K562 (cell line): ENCODE data around the gene PDIA5. TPM values are rescaled to one million over a fixed set of nuclear protein-coding genes. Genes with fewer than 3 reads are reported as not detected.

Experiments
- AFF1 ChIP-seq, 2 experiments: fragments of 450-650 bp; IDR thresholded peaks; 2 replicates each; pipeline ENCODE4 v1.6.1; 2018; ENCODE audit warnings: mild to moderate bottlenecking in 2 of 2, low read depth in 1 of 2; ENCODE audit not compliant: partially characterized antibody in 2 of 2
- IFI16 ChIP-seq: fragments of 250-450 bp; sonication (Bioruptor Pico); IDR thresholded peaks from 2 replicates; pipeline ENCODE4 v2.1.2; 2022; ENCODE audit warnings: mild to moderate bottlenecking, inconsistent platforms
- MGA ChIP-seq: fragments of 450-650 bp; IDR thresholded peaks from 2 replicates; pipeline ENCODE4 v1.6.1; 2016; ENCODE audit warnings: mild to moderate bottlenecking, moderate library complexity
- RB1 ChIP-seq: fragments of 450-650 bp; IDR thresholded peaks from 2 replicates; pipeline ENCODE4 v1.6.1; 2017; ENCODE audit warnings: low read depth, mild to moderate bottlenecking
- TRIM24 ChIP-seq, 2 experiments: fragments of 450-650 bp; IDR thresholded peaks; 2 replicates each; pipeline ENCODE4 v1.6.1; 2016
- polyA plus RNA-seq, 8 experiments: library from polyadenylated mRNA; depleted of rRNA in 4 of 8; stranded (reverse) in 5 of 8; unstranded in 3 of 8; fragments of >200 nt; fragmentation: Nextera tagmentation in 2 of 8; fragmentation: Illumina TruSeq in 1 of 8; extraction: Ambion mirVana in 2 of 8; extraction: Trizol in 1 of 8; gene quantifications; 2 replicates each; pipeline versions ENCODE4 v1.2.1 to v1.2.3, GENCODE V29; 2011 to 2014; ENCODE audit warnings: inconsistent platforms in 1 of 8, missing spikeins in 1 of 8
- total RNA-seq, 7 experiments: library from RNA; depleted of rRNA in 6 of 7; stranded (reverse); fragments of >200 nt in 6 of 7; fragmentation: Illumina TruSeq in 2 of 7; extraction: Trizol in 2 of 7; gene quantifications; 2 replicates each; pipeline versions ENCODE4 v1.2.1 to v1.2.3, GENCODE V29; 2011 to 2021; ENCODE audit warnings: low replicate concordance in 1 of 7

The PDIA5 gene
- total and polyA plus RNA-seq, 9 of the 15 experiments (the other 6 are each of a cell fraction or from before 2014, with no cell fraction given): 3.4 to 31.8 (median 19.6) TPM

DNA sequence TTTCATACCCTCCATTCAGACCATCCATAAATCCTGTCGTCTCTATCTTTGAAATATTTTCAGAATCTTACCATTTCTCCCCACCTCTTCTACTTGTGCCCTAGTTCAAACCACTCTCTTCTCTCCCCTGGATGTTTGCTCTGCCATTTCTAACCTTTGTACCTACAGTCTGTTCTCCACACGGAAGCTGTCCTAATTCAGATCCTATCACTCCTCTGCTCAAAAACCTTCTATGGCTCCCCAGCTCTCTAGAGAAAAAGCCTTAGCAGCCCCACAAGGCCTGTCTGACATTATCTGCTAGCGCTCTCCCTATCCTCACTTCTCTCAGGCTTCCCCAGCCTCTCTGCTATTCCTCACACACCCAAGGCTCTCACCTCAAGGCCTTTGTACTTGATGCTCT is 34.8 kb upstream of the PDIA5 start (continued):
- TF ChIP-seq RB1: no peak
- TF ChIP-seq TRIM24 (IDR thresholded peaks at IDR 0.05): no peak
- no peak for TF ChIP-seq AFF1 (IDR thresholded peaks at IDR 0.05; ENCODE audit: low read depth in 1 of 2, partially characterized antibody in 2 of 2)
- no peak for TF ChIP-seq IFI16 (CRISPR knock-in tag)
- no peak for TF ChIP-seq MGA
- TF ChIP-seq, all 486 proteins: peak for 0
